ENCODE results near the gene BEX4. TPM values are rescaled to one million over a fixed set of nuclear protein-coding genes. Genes with fewer than 3 reads are reported as not detected.

The BEX4 gene
- total RNA-seq, 2 donors from 2014 or later, result 5.0 to 7.3 TPM

- ATAC-seq (replicated peaks), result no peak
- Mint-ChIP-seq H3K4me3 (no peak overlapping the region), H3K27ac (no peak overlapping the region), H3K4me1 (peaks cover 4% of the 10 kb centered on the region), H3K36me3 (ENCODE audit: low read depth) (peaks cover 23% of the 10 kb centered on the region), H3K9me3 (no peaks in the 10 kb centered on the region), H3K27me3 (no peaks in the 10 kb centered on the region)
Observed at GRCh38 chrX:103256651-103257050, 41.7 kb downstream of the BEX4 start.

- Mint-ChIP-seq H3K4me3 (no peak overlapping the region), H3K9me3 (no peaks in the 10 kb centered on the region), H3K27me3 (peaks cover 4% of the 10 kb centered on the region), H3K36me3 (ENCODE audit: low read depth) (peaks cover 17% of the 10 kb centered on the region), H3K27ac (no peak overlapping the region), H3K4me1 (peaks cover 4% of the 10 kb centered on the region)
- ATAC-seq (replicated peaks), result no peak
Observed at GRCh38 chrX:103258275-103258674, 43.4 kb downstream of the BEX4 start.

Other genes with a start within 250 kb of the BEX4 start
- 1 to 10 TPM in 1 of 2 donors, not detected in 1; 1.1 TPM for gene BEX1, start 150.9 kb upstream of the BEX4 start, total RNA-seq
- gene NXF3, start 122.0 kb upstream of the BEX4 start, total RNA-seq, result not detected
- 10 to 100 TPM; 22.8 to 25.6 TPM for gene TCEAL8, start 40.0 kb downstream of the BEX4 start, total RNA-seq
- gene TCEAL5, start 61.6 kb downstream of the BEX4 start, total RNA-seq, result not detected
- gene BEX2, start 95.9 kb downstream of the BEX4 start, total RNA-seq, result 1 to 10 TPM; 4.8 to 7.4 TPM
- not detected for gene TCEAL7, start 115.1 kb downstream of the BEX4 start, total RNA-seq
- gene TCEAL9, start 141.4 kb downstream of the BEX4 start, total RNA-seq, result 1 to 10 TPM in 1 of 2 donors, under 1 TPM in 1; 0.73 to 1.1 TPM
- gene BEX3, start 161.4 kb downstream of the BEX4 start, total RNA-seq, result 1 to 10 TPM; 3.5 to 9.4 TPM

Measured in activated T-helper 17 cell treated with anti-CD3 and anti-CD28 coated beads, Interleukin-2, amount 50 U/mL, for 72 hours (primary cell).